22Rv1 (cell line): ENCODE measurements around the gene MSANTD7.

Source experiments
- ZFX ChIP-seq: fragments of 450-650 bp; IDR thresholded peaks from 2 replicates; pipeline ENCODE4 v1.6.1; 2017; ENCODE audit warnings: antibody characterized with exemption, borderline replicate concordance
- TF ChIP-seq, protein P1 (sequence below): fragments of 450-650 bp; IDR thresholded peaks from 2 replicates; pipeline ENCODE4 v1.5.1; 2017; ENCODE audit warnings: mild to moderate bottlenecking

- TF ChIP-seq, protein P1, sequence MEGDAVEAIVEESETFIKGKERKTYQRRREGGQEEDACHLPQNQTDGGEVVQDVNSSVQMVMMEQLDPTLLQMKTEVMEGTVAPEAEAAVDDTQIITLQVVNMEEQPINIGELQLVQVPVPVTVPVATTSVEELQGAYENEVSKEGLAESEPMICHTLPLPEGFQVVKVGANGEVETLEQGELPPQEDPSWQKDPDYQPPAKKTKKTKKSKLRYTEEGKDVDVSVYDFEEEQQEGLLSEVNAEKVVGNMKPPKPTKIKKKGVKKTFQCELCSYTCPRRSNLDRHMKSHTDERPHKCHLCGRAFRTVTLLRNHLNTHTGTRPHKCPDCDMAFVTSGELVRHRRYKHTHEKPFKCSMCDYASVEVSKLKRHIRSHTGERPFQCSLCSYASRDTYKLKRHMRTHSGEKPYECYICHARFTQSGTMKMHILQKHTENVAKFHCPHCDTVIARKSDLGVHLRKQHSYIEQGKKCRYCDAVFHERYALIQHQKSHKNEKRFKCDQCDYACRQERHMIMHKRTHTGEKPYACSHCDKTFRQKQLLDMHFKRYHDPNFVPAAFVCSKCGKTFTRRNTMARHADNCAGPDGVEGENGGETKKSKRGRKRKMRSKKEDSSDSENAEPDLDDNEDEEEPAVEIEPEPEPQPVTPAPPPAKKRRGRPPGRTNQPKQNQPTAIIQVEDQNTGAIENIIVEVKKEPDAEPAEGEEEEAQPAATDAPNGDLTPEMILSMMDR = no peak
- no peak for TF ChIP-seq ZFX
Measured at GRCh38 chr10:14800397-14800796, 37.7 kb upstream of the MSANTD7 start.
